ENCODE measurements around the gene PRDM8. TPM values are rescaled to one million over a fixed set of nuclear protein-coding genes. Genes with fewer than 3 reads are reported as not detected.

The PRDM8 gene
- total and polyA plus RNA-seq, 2 of the 4 experiments (the other 2 are of a cell fraction): 5.7 to 15.8 TPM

DNA sequence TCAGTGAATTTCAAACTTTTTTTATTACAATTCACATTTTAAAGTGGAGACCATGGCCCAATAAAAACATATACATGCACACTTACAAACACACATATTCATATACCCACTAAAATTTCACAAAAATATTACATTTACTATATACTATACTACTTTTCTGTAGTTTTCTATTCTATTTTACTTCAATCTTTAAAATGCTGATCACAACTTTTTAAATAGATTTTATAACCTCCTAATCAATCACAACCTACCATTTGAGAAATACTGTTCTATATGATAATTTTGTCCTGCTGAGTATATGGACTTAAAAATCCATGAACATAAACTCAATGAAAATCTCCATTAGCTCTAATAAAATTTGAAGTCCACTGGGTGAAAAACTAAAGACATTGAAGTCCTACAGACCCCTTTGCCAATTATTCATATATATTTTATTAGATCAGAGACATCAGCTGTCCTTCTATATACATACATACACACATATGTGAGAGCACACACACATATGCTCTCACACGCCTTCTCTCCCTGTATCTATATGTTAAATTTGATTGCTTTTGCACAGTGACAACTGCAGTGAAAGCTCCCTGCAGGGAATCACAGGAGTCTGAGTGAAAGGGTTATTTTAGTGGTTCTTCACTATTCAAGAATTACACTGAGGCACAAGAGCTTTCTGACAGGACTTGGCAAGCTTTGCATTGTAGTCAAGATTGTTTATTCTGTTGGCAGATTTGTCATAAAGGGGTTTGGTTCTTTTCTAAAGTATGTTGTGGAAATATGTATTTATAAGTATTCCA lies 46.7 kb upstream of the PRDM8 start:
- ChIA-PET POLR2A (ENCODE audit: unreplicated experiment) (no interaction called here), CTCF (no interaction called here)
- Histone ChIP-seq H3K4me2 (ENCODE audit: low read depth, low read length) (no peak overlapping the region), H3K9me3 (ENCODE audit: control insufficient read depth, insufficient read depth, low read length) (no peaks in the 10 kb centered on the region), H3K9ac (ENCODE audit: low read depth, low read length) (no peak overlapping the region), H3K27ac (ENCODE audit: insufficient read depth, low read length) (no peak overlapping the region), H3K4me1 (ENCODE audit: control insufficient read depth, insufficient read depth, low read length) (no peaks in the 10 kb centered on the region), H3K9me1 (ENCODE audit: insufficient read depth, low read length) (no peaks in the 10 kb centered on the region), H2BK20ac (ENCODE audit: low read depth, low read length) (no peak overlapping the region), H4K20me1 (ENCODE audit: insufficient read depth, low read length) (no peaks in the 10 kb centered on the region), H3K4me3 (ENCODE audit: insufficient read depth, low read depth, low read length) (no peak overlapping the region), H3K18ac (ENCODE audit: low read depth, low read length) (no peak overlapping the region), H3K23ac (ENCODE audit: low read depth, low read length) (no peak overlapping the region), H4K8ac (ENCODE audit: low read depth in 2 of 2, low read length in 2 of 2) (no peak overlapping the region), H4K91ac (ENCODE audit: insufficient read depth, low read depth, low read length) (no peak overlapping the region), H2BK120ac (ENCODE audit: low read depth, low read length) (no peak overlapping the region), H2AFZ (replicated peaks; ENCODE audit: low read length, poor library complexity) (no peak overlapping the region), H2BK5ac (ENCODE audit: low read depth, low read length, poor library complexity, severe bottlenecking) (no peak overlapping the region), H3K14ac (replicated peaks; ENCODE audit: low read depth, low read length) (no peak overlapping the region), H3K79me1 (ENCODE audit: low read depth in 1 of 2, low read length in 2 of 2) (no peaks in the 10 kb centered on the region), H4K5ac (ENCODE audit: low read depth, low read length) (no peak overlapping the region), H3K4ac (ENCODE audit: low read depth, low read length) (no peak overlapping the region), H2BK15ac (ENCODE audit: low read depth, low read length) (no peak overlapping the region), H3K56ac (ENCODE audit: extremely low read depth, insufficient read depth, low read length) (no peak overlapping the region), H2AK5ac (ENCODE audit: low read depth, low read length) (no peak overlapping the region), H2AK9ac (replicated peaks; ENCODE audit: low read depth, low read length, poor library complexity) (no peak overlapping the region), H3K27me3 (ENCODE audit: control insufficient read depth, insufficient read depth, low read length) (no peaks in the 10 kb centered on the region), H3K36me3 (ENCODE audit: control insufficient read depth, insufficient read depth, low read length) (no peaks in the 10 kb centered on the region)
- WGBS, 2 experiments (ENCODE audit: extremely low coverage in 2 of 2, insufficient read length in 1 of 2): no CpG with 5 or more reads among the region's 1 CpG
- TF ChIP-seq FOS (IDR thresholded peaks at IDR 0.05; ENCODE audit: low read depth, low read length) (no peak), CTCF (conservative IDR thresholded peaks at IDR 0.05; ENCODE audit: low read depth, low read length) (no peak), CEBPB (IDR thresholded peaks at IDR 0.05; ENCODE audit: low read depth, low read length) (no peak)
- no peak for ATAC-seq (ENCODE audit: low read depth)
- DNase-seq: no peak
- dilution Hi-C loops (cut with HindIII; ENCODE audit: low sequenced_read_pairs, unreplicated experiment): no loop called here
- no TSS peak for BruUV-seq (replicated peaks)
- intact Hi-C loops (cut with micrococcal nuclease): no loop called here
- in situ Hi-C loops (cut with MboI; ENCODE audit: low sequenced_read_pairs): no loop called here
